ENCODE data around the gene DPH1.
A peak's percentile ranks its signal among the peaks of the same experiment; 100 is the strongest.

DNA sequence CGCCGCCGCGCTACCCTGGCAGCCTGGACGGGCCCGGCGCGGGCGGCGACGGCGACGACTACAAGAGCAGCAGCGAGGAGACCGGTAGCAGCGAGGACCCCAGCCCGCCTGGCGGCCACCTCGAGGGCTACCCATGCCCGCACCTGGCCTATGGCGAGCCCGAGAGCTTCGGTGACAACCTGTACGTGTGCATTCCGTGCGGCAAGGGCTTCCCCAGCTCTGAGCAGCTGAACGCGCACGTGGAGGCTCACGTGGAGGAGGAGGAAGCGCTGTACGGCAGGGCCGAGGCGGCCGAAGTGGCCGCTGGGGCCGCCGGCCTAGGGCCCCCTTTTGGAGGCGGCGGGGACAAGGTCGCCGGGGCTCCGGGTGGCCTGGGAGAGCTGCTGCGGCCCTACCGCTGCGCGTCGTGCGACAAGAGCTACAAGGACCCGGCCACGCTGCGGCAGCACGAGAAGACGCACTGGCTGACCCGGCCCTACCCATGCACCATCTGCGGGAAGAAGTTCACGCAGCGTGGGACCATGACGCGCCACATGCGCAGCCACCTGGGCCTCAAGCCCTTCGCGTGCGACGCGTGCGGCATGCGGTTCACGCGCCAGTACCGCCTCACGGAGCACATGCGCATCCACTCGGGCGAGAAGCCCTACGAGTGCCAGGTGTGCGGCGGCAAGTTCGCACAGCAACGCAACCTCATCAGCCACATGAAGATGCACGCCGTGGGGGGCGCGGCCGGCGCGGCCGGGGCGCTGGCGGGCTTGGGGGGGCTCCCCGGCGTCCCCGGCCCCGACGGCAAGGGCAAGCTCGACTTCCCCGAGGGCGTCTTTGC is 28.0 kb downstream of the DPH1 start:
- TF ChIP-seq, protein P1, sequence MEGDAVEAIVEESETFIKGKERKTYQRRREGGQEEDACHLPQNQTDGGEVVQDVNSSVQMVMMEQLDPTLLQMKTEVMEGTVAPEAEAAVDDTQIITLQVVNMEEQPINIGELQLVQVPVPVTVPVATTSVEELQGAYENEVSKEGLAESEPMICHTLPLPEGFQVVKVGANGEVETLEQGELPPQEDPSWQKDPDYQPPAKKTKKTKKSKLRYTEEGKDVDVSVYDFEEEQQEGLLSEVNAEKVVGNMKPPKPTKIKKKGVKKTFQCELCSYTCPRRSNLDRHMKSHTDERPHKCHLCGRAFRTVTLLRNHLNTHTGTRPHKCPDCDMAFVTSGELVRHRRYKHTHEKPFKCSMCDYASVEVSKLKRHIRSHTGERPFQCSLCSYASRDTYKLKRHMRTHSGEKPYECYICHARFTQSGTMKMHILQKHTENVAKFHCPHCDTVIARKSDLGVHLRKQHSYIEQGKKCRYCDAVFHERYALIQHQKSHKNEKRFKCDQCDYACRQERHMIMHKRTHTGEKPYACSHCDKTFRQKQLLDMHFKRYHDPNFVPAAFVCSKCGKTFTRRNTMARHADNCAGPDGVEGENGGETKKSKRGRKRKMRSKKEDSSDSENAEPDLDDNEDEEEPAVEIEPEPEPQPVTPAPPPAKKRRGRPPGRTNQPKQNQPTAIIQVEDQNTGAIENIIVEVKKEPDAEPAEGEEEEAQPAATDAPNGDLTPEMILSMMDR (IDR thresholded peaks at IDR 0.05 in 8 of 11, conservative IDR thresholded peaks at IDR 0.05 in 3 of 11): no peak
- no peak for TF ChIP-seq POLR2A (IDR thresholded peaks at IDR 0.05)
- peak in 2 of 3 donors; percentile 36 to 63 for TF ChIP-seq POLR2AphosphoS5 (IDR thresholded peaks at IDR 0.05)

All from spleen (tissue), 7 donors.